ENCODE data around the gene ADH7. TPM values are rescaled to one million over a fixed set of nuclear protein-coding genes. Genes with fewer than 3 reads are reported as not detected.

ADH7 gene
- total and polyA plus RNA-seq, 3 experiments from 2014 or later = not detected

GRCh38 chr4:99462875-99463464 is 27.8 kb upstream of the ADH7 start:
- no peaks in the 10 kb centered on the region for H3K4me1 ChIP-seq (ENCODE audit: insufficient read depth, low read length)
- peak in 4 of 5 donors; percentile 29 to 57 (median 30) for DNase-seq
- Mint-ChIP-seq H3K9me3 (no peaks in the 10 kb centered on the region), H3K4me3 (no peak overlapping the region), H3K36me3 (no peaks in the 10 kb centered on the region), H3K27ac (peak overlapping the region in 1 of 8 donors; percentile 68), H3K4me1 (no peaks in the 10 kb centered on the region), H3K27me3 (peaks cover 6 to 38% of the 10 kb centered on the region in 2 donors)
- no peaks in the 10 kb centered on the region for H3K36me3 ChIP-seq (ENCODE audit: insufficient read depth, low read length)
- H3K27ac ChIP-seq (ENCODE audit: low read depth, low read length) = no peak overlapping the region
- no peak overlapping the region for H3K4me3 ChIP-seq (ENCODE audit: low read length)
- ChIA-PET POLR2A (no interaction called here), CTCF (interaction anchor here (0.9 to 1.5 kb wide), 4 partner anchors 9 to 996 kb away, joined by 3 to 4 read pairs (median 3); no protein-coding TSS in a partner anchor)
- H3K27me3 ChIP-seq (ENCODE audit: insufficient read depth, low read length, poor library complexity, severe bottlenecking) = no peaks in the 10 kb centered on the region
- no peaks in the 10 kb centered on the region for H3K9me3 ChIP-seq (ENCODE audit: low read length)

GRCh38 chr4:99461623-99462401 is 26.7 kb upstream of the ADH7 start:
- Histone ChIP-seq H3K4me1 (ENCODE audit: insufficient read depth, low read length) (no peaks in the 10 kb centered on the region), H3K4me3 (ENCODE audit: low read length) (no peak overlapping the region)
- CTCF ChIA-PET = interaction anchor here (0.9 to 1.5 kb wide), 2 partner anchors 10 to 994 kb away, joined by 3 to 4 read pairs; no protein-coding TSS in a partner anchor

GRCh38 chr4:99459546-99460042 is 24.5 kb upstream of the ADH7 start:
- H3K9me3 Mint-ChIP-seq = peaks cover 0 to 2% (median 0%) of the 10 kb centered on the region in 5 donors
- no peak overlapping the region for H3K27ac Mint-ChIP-seq
- Histone ChIP-seq H3K4me1 (ENCODE audit: insufficient read depth, low read length) (no peaks in the 10 kb centered on the region), H3K27me3 (ENCODE audit: insufficient read depth, low read length, poor library complexity, severe bottlenecking) (no peaks in the 10 kb centered on the region), H3K36me3 (ENCODE audit: insufficient read depth, low read length) (no peaks in the 10 kb centered on the region), H3K4me3 (ENCODE audit: low read length) (no peak overlapping the region), H3K9me3 (ENCODE audit: low read length) (no peaks in the 10 kb centered on the region), H3K27ac (ENCODE audit: low read depth, low read length) (no peak overlapping the region)
- H3K36me3 Mint-ChIP-seq = no peaks in the 10 kb centered on the region
- CTCF ChIA-PET = interaction anchor here (1.6 kb wide), 1 partner anchor 13 kb away, joined by 3 read pairs; no protein-coding TSS in a partner anchor
- POLR2A ChIA-PET = no interaction called here
- H3K27me3 Mint-ChIP-seq = peaks cover 9 to 33% of the 10 kb centered on the region in 2 donors
- DNase-seq = no peak
- no peaks in the 10 kb centered on the region for H3K4me1 Mint-ChIP-seq
- H3K4me3 Mint-ChIP-seq = no peak overlapping the region

More at GRCh38 chr4:99461623-99462401, 26.7 kb upstream of the ADH7 start:
- Histone ChIP-seq H3K27ac (ENCODE audit: low read depth, low read length) (no peak overlapping the region), H3K27me3 (ENCODE audit: insufficient read depth, low read length, poor library complexity, severe bottlenecking) (no peaks in the 10 kb centered on the region), H3K36me3 (ENCODE audit: insufficient read depth, low read length) (no peaks in the 10 kb centered on the region), H3K9me3 (ENCODE audit: low read length) (no peaks in the 10 kb centered on the region)
- DNase-seq = no peak
- Mint-ChIP-seq H3K4me3 (no peak overlapping the region), H3K9me3 (no peaks in the 10 kb centered on the region), H3K27me3 (peaks cover 6 to 34% of the 10 kb centered on the region in 2 donors), H3K36me3 (no peaks in the 10 kb centered on the region), H3K4me1 (no peaks in the 10 kb centered on the region), H3K27ac (peak overlapping the region in 1 of 8 donors; percentile 36)
- POLR2A ChIA-PET = no interaction called here

GRCh38 chr4:99458911-99459447 is 23.8 kb upstream of the ADH7 start:
- DNase-seq = no peak
- Mint-ChIP-seq H3K4me3 (no peak overlapping the region), H3K9me3 (peaks cover 0 to 2% (median 0%) of the 10 kb centered on the region in 5 donors), H3K36me3 (no peaks in the 10 kb centered on the region), H3K27me3 (peaks cover 9 to 34% of the 10 kb centered on the region in 2 donors), H3K4me1 (no peaks in the 10 kb centered on the region), H3K27ac (no peak overlapping the region)
- no peak overlapping the region for H3K4me3 ChIP-seq (ENCODE audit: low read length)
- H3K27ac ChIP-seq (ENCODE audit: low read depth, low read length) = no peak overlapping the region
- CTCF ChIA-PET = interaction anchor here (1.6 kb wide), 1 partner anchor 14 kb away, joined by 3 read pairs; no protein-coding TSS in a partner anchor
- H3K4me1 ChIP-seq (ENCODE audit: insufficient read depth, low read length) = no peaks in the 10 kb centered on the region
- POLR2A ChIA-PET = no interaction called here
- no peaks in the 10 kb centered on the region for H3K9me3 ChIP-seq (ENCODE audit: low read length)
- no peaks in the 10 kb centered on the region for H3K27me3 ChIP-seq (ENCODE audit: insufficient read depth, low read length, poor library complexity, severe bottlenecking)
- H3K36me3 ChIP-seq (ENCODE audit: insufficient read depth, low read length) = no peaks in the 10 kb centered on the region

- POLR2A ChIA-PET = no interaction called here
- peaks cover 0 to 5% (median 2%) of the 10 kb centered on the region in 5 donors for H3K9me3 Mint-ChIP-seq
- peaks cover 12 to 34% of the 10 kb centered on the region in 2 donors for H3K27me3 Mint-ChIP-seq
Observed at GRCh38 chr4:99457676-99458075, 22.5 kb upstream of the ADH7 start.

GRCh38 chr4:99457270-99457669 is 22.1 kb upstream of the ADH7 start:
- Mint-ChIP-seq H3K27ac (no peak overlapping the region), H3K9me3 (peaks cover 0 to 9% (median 2%) of the 10 kb centered on the region in 5 donors), H3K4me1 (no peaks in the 10 kb centered on the region), H3K27me3 (peaks cover 12 to 38% of the 10 kb centered on the region in 2 donors), H3K4me3 (no peak overlapping the region), H3K36me3 (no peaks in the 10 kb centered on the region)
- H3K9me3 ChIP-seq (ENCODE audit: low read length) = no peaks in the 10 kb centered on the region
- CTCF ChIA-PET = no interaction called here
- no peaks in the 10 kb centered on the region for H3K4me1 ChIP-seq (ENCODE audit: insufficient read depth, low read length)
- DNase-seq = no peak
- H3K4me3 ChIP-seq (ENCODE audit: low read length) = no peak overlapping the region
- POLR2A ChIA-PET = no interaction called here
- no peaks in the 10 kb centered on the region for H3K36me3 ChIP-seq (ENCODE audit: insufficient read depth, low read length)
- no peak overlapping the region for H3K27ac ChIP-seq (ENCODE audit: low read depth, low read length)
- no peaks in the 10 kb centered on the region for H3K27me3 ChIP-seq (ENCODE audit: insufficient read depth, low read length, poor library complexity, severe bottlenecking)

More at GRCh38 chr4:99457676-99458075, 22.5 kb upstream of the ADH7 start:
- Mint-ChIP-seq H3K27ac (no peak overlapping the region), H3K36me3 (no peaks in the 10 kb centered on the region), H3K4me3 (no peak overlapping the region), H3K4me1 (no peaks in the 10 kb centered on the region)
- CTCF ChIA-PET = no interaction called here
- H3K27ac ChIP-seq (ENCODE audit: low read depth, low read length) = no peak overlapping the region
- H3K27me3 ChIP-seq (ENCODE audit: insufficient read depth, low read length, poor library complexity, severe bottlenecking) = no peaks in the 10 kb centered on the region
- H3K9me3 ChIP-seq (ENCODE audit: low read length) = no peaks in the 10 kb centered on the region
- no peaks in the 10 kb centered on the region for H3K4me1 ChIP-seq (ENCODE audit: insufficient read depth, low read length)
- no peaks in the 10 kb centered on the region for H3K36me3 ChIP-seq (ENCODE audit: insufficient read depth, low read length)
- no peak for DNase-seq
- H3K4me3 ChIP-seq (ENCODE audit: low read length) = no peak overlapping the region

- H3K4me1 Mint-ChIP-seq = no peaks in the 10 kb centered on the region
- H3K27me3 ChIP-seq (ENCODE audit: insufficient read depth, low read length, poor library complexity, severe bottlenecking) = no peaks in the 10 kb centered on the region
- H3K9me3 ChIP-seq (ENCODE audit: low read length) = no peaks in the 10 kb centered on the region
- H3K27ac Mint-ChIP-seq = no peak overlapping the region
- no peaks in the 10 kb centered on the region for H3K36me3 Mint-ChIP-seq
- H3K4me1 ChIP-seq (ENCODE audit: insufficient read depth, low read length) = no peaks in the 10 kb centered on the region
- H3K36me3 ChIP-seq (ENCODE audit: insufficient read depth, low read length) = no peaks in the 10 kb centered on the region
- peaks cover 6 to 19% (median 9%) of the 10 kb centered on the region in 5 donors for H3K9me3 Mint-ChIP-seq
- H3K27ac ChIP-seq (ENCODE audit: low read depth, low read length) = no peak overlapping the region
- H3K27me3 Mint-ChIP-seq = peaks cover 9 to 25% of the 10 kb centered on the region in 2 donors
- H3K4me3 Mint-ChIP-seq = no peak overlapping the region
- no peak for DNase-seq
- POLR2A ChIA-PET = no interaction called here
- CTCF ChIA-PET = no interaction called here
- no peak overlapping the region for H3K4me3 ChIP-seq (ENCODE audit: low read length)
Observed at GRCh38 chr4:99447513-99447912, 12.4 kb upstream of the ADH7 start.

GRCh38 chr4:99447079-99447478 is 11.9 kb upstream of the ADH7 start:
- Mint-ChIP-seq H3K36me3 (no peaks in the 10 kb centered on the region), H3K4me1 (no peaks in the 10 kb centered on the region), H3K27me3 (peaks cover 9 to 20% of the 10 kb centered on the region in 2 donors), H3K4me3 (no peak overlapping the region), H3K9me3 (peaks cover 6 to 15% (median 8%) of the 10 kb centered on the region in 5 donors), H3K27ac (no peak overlapping the region)
- POLR2A ChIA-PET = no interaction called here
- Histone ChIP-seq H3K36me3 (ENCODE audit: insufficient read depth, low read length) (no peaks in the 10 kb centered on the region), H3K4me3 (ENCODE audit: low read length) (no peak overlapping the region), H3K27me3 (ENCODE audit: insufficient read depth, low read length, poor library complexity, severe bottlenecking) (no peaks in the 10 kb centered on the region), H3K27ac (ENCODE audit: low read depth, low read length) (no peak overlapping the region), H3K4me1 (ENCODE audit: insufficient read depth, low read length) (no peaks in the 10 kb centered on the region), H3K9me3 (ENCODE audit: low read length) (no peaks in the 10 kb centered on the region)
- CTCF ChIA-PET = no interaction called here
- no peak for DNase-seq

All from CD8-positive, alpha-beta memory T cell (primary cell).